ENCODE results near the gene DNALI1.

DNALI1 gene

DNA sequence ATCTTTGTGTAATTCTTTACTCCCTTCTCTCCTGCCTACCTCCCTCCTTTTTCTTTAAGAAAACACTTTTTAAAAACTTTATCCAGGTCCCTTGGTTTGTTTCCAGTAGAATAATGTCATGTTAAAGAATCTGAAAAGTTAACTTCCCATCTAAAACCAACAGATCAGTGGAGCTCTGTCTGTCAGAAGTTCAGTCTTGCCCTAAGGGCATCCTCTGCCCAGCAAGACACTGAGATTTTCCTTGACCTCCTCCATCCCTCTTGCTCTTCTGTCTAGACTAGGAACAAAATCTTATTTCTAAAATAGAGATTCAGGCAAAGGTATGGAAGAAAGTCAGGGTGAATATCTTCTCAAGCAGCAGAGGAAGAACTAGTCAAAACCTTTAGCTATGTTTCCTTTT, 44.7 kb downstream of the DNALI1 start:
- no peak for DNase-seq (ENCODE audit: low read depth in 2 of 2)

DNA sequence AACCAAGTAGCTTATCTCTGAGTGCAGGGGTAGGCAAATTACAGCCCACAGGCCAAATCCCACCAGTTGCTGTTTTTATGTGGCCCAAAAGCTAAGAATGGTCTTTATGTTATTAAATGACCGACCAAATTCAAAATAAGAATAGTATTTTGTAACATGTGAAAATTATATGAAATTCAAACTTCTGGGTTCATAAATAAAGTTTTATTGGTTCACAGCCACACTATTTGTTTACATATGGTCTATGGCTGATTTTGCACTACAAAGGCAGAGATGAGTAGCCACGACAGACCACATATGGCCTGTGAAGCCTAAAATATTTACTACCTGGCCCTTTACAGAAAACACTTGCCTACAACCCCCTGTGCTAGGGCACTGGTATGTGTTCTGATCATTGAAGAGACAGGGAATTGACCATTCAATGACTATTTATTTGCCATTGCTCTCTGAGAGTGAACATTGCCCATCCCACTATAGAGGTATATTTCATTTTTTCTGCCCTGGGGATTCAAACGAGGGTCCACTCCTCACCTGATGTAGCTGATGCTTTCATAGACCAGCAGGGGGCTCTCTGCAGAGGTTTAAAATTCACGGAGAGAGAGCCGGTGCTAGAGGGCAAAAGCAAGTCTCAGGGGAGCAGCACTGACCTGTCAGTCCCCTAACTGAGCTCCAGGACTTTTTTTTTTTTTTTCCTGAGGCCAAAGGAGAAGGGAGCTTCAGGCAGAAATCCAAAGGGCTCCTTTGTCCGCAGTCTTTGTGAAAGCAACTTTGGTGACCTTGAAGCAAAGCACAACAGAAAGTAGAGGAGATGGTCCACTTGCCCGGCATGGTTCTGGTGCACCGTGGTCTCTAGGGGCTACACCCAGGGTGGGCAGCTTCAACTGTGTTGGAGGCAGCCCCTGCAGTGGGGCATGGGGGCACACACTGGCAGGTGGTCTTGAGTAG, 46.3 kb downstream of the DNALI1 start:
- DNase-seq (ENCODE audit: low read depth in 2 of 2): no peak

DNA sequence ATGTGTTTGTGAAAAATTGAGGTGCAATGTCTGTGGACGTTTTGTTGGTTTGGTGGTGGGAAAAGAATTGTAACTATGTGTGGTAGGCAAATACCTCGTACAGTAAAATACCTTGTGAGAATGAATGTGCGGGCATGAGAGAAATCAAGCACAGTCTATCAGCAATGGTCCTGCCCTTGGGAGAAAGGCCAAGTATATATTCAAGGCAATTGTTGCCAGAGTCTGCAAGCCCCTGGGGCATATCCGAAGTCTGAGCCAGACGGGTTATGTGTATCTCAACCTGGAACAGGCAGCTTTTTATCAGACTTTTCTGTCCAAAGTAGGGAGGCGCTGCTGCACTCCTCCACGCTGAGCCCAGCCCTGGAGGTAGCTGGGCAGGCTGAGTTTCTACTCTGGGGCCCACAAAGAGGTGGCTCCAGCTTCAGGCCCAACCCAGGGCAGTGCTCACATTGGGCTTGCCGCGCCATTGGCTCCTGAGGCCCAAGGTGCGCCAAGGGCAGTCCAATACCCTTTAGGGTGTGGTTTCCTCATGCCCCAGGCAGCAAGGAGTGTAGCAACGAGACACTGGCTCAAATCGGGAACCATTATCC, 48.4 kb downstream of the DNALI1 start:
- no peak for DNase-seq (ENCODE audit: low read depth in 2 of 2)

DNA sequence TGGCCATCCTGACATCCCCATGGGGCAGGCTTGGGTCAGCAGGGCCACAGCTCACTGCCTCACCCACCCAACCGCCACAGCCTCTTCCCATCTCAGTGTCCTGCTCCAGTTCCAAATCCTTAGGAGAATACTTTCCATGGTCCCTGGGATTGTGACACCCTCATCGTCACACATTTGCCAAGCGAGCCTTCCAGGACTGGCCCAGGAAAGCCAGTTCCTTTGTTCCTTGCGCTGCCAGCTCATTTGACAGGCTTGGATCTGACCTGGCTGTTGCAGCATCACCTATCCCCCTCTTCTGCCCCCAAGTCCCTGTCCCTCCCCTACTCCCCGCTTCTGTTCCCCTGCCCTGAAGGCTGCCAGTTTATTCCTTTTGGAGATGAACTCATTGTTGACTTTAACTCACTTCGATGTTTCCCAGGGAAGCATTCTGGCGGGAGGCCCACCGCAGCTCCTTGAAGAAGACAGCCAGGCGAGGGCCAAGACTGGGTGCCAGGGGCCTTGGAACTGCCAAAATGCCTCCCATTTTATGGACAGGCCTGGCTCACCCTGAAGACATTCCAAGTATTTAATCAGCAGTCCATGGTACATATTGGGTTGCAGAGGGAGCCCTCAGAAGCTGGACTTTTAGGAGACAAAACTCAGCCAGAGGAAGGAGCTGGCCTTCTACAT, 49.2 kb downstream of the DNALI1 start:
- DNase-seq (ENCODE audit: low read depth in 2 of 2): no peak

DNA sequence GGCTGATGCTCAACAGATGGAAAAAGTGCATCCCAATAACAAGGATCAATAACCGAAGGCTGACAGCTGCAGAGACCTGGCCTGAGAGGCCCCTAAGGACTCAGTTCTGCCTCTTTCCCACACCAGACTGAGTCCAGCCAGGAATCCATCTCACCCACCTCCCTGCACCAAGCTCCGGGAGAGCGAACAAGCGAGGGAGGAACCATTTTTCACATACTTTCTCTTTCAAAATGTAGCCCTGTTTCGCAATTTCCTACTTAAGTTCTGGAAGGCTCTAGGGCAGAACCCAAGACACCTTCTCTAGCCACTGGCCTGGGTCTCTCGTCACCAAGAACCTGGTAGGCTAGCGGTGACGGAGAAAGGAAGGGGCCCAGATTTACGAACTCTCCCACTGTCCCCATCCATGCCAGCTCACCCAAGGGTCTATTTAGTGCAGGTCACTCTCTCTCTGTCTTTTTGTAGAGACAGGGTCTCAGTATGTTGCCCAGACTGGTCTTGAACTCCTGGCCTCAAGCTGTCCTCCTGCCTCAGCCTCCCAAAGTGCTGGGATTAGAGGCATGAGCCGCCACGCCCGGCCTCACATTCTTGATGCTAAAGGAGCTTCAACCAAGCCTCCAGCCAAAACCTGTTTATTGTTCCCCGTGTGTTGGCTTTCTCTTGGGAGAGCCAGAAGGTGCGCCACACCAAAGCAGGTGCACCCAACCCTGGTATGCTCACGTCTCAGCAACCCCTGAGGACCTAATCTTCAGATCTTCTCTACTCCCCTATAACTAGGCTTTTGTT, 49.9 kb downstream of the DNALI1 start:
- DNase-seq (ENCODE audit: low read depth in 2 of 2): no peak

DNA sequence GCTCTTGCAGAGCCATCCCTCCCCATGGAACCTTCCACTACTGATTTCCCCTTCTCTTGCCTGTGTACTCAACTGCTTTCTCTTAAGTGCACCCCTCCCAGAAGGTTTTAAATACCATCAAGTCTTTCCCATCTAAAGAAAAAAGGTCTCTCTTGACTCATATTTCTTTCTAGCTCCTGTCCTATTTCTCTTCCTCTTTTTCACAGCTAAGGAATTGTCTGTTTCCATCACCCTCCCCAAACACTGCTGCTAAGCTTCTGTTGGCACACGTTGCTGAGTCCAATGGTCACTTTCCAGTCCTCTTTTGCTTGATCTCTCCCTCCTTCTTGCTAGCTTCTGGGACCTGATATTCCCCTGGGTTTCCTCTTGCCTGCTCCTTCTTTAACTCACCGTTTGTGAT, 52.3 kb downstream of the DNALI1 start:
- no peak for DNase-seq (ENCODE audit: low read depth in 2 of 2)

DNA sequence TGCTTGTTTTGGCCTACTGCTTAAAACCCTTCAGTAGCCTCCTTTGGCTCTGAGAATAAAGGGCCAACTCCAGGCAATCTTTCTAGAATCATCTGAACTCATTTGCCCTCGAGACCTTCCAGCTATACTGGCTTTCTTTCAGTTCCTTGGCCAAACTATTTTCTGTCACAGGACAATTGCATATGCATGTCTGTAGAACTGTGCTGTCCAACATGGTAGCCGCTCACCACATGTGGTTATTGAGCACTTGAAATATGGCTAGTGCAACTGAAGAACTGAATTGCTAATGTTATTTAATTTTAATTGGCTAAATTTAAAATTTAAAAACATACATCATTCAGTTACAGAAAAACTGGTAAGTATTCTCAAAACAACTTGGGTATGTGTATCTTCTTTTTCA, 53.3 kb downstream of the DNALI1 start:
- no peak for DNase-seq (ENCODE audit: low read depth in 2 of 2)

DNA sequence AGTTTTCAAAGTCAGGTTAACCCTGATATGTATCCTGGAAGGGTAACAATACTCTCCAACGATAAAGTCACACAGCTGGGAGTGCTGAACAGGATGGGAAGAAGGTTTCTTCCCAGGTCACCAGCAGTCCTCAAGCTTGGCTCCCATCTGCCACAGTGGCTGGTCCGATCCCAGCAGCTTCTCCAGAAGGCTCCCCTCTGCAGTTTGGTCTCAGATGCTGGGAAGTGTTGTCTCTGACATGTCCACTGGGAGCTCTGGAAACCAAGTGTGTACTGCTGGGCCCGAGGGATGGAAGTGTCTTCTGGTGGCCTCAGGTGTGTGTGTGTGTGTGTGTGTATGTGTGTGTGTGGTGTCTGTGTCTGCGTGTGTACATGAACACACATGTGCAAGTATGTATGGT, 55.4 kb downstream of the DNALI1 start:
- no peak for DNase-seq (ENCODE audit: low read depth in 2 of 2)

DNA sequence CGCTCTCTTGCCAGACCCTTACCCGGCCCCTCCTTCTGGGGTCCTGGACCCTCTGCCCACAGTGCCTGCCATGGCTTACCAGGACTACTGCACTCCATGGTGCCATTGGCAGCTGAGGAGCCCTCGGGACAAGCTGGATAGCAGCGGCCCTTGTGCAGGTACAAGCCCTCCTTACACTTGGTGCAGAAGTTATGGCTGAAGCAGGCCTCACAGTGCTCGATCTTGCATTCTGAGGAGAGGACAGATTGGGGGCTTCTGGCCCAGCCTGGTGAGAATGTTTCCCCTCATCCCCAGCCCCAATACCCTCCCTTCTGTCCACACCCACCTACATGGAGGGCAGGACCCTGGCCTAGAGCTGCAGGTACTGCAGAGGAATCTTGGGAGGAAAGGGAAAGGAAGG, 57.4 kb downstream of the DNALI1 start:
- no peak for DNase-seq (ENCODE audit: low read depth in 2 of 2)

DNA sequence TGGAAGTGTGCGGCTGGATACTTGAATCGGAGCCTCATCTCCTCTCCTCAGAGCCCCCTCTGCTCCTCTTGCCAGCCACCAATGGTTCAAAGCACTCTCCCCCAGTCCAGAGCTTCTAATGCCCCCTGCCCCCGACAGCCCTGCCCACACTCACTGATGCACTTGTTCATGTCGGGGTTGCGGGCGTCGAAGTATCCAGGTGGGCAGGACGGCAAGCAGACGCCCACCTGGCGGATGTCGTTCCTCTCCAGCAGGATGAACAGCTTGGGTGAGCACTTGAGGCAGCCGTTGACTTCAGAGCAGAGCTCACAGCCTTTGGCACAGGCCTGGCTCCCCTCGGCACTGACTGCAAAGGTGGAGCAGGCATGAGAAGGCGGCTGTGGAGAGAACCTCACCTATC, 59.6 kb downstream of the DNALI1 start:
- DNase-seq (ENCODE audit: low read depth in 2 of 2): no peak
